Stimulated activated CD8-positive, alpha-beta memory T cell treated with anti-CD3 and anti-CD28 coated beads, Interleukin-15, amount 100 ng/mL, for 24 hours (primary cell): ENCODE data around the gene ITGAL.
"Not testable (repeated sequence)": the region's sequence is repeated elsewhere in the genome, so short reads cannot be mapped to it uniquely, and the experiment has no call there.

Experiments
- DNase-seq: peaks from one replicate; pipeline ENCODE4 v3.0.0-alpha.2; 2020; ENCODE audit warnings: low read depth

The ITGAL gene

DNA sequence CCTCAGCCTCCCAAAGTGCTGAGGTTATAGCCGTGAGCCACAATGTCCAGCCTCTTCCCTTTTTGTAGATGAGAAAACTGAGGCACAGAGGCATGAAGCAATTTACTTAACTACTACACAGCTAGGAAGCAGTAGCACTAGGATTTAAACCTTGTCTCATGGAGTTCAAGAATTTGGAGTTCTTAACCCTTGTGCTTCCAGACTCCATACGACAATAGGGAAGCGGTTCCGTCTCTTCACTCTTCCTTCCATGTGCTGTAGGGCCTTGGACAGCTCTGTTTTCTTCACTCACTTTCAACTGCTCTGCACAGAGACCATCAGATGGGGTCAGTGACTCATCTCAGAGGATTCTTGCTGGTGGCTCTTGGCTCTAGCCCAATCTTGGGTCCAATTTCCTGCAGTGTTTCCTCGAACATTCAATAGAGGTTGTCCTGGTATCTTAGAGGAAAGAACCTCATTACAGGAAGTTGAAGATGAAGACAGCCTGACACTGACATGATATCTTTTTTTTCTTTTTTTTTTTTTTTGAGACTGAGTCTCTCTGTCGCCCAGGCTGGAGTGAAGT is 19.3 kb downstream of the ITGAL start:
- DNase-seq = no peak

DNA sequence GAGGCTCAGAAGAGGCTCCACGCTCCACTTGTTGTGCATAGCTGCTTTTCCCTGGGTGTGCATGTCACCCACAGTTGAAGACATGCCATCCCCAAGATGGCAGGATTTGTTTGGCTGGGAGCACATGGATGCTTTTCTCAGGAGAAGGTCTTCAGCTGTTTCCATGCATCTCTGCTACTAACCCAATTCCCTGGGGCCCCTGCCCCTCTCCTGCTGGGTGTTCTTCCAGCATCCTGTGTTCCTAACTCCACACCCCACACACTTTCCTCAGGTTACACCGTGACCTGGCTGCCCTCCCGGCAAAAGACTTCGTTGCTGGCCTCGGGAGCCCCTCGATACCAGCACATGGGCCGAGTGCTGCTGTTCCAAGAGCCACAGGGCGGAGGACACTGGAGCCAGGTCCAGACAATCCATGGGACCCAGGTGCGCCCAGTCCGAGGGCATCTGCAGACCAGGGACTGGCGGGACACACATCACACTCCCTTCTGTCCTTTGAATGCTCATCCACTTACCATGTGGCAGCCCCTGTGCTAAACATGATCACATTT is 21.5 kb downstream of the ITGAL start:
- DNase-seq = no peak

DNA sequence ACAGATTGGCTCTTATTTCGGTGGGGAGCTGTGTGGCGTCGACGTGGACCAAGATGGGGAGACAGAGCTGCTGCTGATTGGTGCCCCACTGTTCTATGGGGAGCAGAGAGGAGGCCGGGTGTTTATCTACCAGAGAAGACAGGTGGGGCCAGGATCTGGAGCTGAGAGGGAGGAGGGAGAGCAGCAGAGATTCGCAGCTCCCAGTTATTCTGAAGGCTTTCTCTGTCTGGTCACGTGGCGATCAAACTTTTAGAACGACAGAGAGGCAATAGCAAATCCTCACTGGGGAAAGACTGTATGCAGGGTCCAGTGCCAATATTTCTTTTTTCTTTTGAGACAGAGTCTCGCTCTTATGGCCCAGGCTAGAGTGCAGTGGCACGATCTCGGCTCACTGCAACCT is 22.2 kb downstream of the ITGAL start:
- no peak for DNase-seq

DNA sequence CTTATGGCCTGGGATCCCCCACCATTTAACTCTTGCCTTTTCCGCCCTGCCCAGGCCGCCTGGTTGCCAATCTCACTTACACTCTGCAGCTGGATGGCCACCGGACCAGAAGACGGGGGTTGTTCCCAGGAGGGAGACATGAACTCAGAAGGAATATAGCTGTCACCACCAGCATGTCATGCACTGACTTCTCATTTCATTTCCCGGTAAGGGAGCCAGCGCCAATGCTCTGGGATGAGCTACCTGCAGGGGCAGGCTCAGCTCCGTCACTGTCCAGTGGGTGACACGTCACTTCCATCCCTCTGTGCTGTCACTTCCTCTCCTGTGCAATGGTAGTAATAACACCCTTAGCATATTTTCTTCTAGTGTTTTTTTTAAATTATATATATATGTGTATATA is 26.7 kb downstream of the ITGAL start:
- DNase-seq = no peak

DNA sequence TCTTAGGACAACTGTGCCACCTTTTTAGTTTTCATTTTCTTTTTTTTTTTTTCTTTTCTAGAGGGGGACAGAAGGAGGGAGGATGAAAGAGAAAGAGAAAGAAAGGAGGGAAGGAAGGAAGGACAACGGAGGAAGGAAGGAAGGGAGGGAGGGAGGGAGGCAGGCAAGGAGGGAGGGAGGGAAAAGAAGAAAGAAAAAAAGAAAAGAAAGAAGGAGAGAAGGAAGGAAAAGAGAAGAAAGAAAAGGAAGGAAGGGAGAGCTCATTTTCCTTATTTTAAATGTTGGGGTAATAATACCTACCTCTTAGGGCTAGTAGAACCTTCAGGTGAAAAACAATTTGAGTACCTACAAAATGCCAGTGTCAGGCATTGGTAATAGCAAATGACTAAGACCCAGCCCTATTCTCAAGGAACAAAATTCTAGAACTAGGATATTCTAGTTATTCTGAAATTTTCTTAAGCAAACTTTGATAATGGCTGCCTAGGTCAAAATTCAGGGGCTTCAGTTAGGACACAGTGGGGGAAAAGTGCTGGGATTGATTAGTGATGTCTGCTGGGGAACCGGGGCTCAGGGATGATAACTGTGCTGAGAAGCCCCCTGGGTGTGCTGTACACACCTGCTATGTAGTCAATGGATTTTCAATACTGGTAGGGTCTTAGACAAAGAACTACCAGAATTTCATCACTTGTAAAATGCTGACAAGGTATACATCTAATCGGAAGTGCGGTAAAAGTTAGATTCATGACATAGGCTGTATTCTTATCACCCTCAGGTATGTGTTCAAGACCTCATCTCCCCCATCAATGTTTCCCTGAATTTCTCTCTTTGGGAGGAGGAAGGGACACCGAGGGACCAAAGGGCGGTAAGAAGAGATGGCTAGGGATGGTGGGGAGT is 31.1 kb downstream of the ITGAL start:
- DNase-seq = no peak

DNA sequence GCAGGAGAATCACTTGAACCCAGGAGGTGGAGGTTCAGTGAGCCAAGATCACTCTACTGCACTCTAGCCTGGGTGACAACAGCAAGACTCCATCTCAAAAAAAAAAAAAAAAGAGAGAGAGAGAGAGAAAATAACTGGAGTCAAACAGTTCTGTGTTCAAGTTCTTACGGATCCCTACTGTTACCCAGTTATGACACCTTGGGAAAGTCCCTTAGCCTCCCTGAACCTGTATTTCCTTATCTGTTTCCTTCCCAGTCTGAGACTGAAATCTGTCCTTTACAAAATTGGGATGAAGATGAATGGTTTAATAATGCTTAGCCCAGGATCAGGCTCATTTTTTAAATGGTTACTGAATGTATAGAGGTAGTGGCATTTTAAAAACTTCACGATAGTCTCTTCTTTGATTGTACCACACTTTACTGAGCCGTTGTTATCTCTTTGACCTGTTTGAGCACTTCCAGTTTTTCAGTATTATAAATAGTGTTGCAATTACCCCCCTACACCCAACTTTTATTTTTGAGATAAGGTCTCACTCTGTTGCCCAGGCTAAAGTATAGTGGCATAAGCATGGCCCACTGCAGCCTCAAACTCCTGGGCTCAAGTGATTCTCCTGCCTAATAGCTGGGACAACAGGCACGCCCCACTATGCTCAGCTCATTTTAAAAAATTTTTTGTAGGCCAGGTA is 36.7 kb downstream of the ITGAL start:
- no peak for DNase-seq

DNA sequence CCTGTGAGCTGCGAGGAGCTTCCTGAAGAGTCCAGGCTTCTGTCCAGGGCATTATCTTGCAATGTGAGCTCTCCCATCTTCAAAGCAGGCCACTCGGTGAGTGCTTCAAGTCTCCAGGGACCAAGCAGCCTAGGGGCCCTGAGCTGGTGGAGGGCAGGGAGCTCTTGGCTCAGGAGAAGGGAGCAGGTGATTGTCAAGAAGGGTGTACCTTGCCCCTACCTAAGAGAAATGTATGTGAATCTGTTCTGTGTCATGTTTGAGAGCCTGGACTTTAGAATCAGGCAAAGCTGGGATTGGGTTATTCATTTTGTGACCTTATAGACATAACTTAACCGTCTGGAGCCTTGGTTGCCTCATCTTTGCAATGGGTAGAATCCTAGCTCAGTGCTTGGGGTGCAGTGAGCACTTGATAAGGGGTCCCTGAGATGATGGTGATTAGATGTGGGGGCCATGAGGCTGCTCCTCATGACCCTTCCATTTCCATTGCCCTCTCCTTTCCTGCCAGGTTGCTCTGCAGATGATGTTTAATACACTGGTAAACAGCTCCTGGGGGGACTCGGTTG is 37.9 kb downstream of the ITGAL start:
- DNase-seq = no peak

DNA sequence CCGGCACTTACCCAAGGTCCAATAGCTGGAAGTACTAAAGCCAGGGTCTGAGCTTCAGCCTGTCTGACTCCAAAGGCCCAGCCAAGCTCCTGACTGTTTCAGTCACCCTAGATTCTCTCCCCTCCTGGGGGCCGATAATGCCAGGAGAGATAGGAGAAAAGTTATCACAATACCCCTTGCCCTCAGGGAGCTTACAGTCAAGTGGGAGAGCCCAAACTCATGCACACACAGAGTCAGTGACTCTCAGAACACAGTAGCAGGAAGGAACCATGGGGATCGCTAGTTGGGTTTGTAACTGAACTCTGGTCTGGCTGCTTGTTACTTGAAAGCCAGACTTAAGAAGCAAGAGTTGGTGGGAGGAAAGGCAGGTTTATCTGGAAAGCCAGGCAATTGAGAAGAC is 39.0 kb downstream of the ITGAL start:
- no peak for DNase-seq

DNA sequence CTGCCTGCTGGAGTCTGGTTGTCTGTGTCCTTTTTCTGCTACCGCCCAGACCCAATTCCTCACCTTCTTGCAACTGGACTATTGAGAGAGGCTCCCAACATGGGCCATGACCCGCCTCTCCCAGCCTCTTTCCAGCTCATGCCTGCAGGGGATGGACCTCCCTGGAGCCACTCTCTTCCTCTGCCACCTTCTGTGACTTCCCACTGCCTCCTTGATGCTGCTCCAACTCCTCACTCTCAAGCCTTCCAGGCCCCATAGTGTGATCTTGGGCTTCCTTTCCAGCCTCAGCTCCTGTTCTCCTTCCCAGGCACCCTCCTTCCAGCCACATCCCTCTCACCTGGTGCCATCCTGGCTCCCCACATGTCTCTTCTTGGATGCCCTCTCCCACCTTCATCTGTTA is 42.7 kb downstream of the ITGAL start:
- no peak for DNase-seq

DNA sequence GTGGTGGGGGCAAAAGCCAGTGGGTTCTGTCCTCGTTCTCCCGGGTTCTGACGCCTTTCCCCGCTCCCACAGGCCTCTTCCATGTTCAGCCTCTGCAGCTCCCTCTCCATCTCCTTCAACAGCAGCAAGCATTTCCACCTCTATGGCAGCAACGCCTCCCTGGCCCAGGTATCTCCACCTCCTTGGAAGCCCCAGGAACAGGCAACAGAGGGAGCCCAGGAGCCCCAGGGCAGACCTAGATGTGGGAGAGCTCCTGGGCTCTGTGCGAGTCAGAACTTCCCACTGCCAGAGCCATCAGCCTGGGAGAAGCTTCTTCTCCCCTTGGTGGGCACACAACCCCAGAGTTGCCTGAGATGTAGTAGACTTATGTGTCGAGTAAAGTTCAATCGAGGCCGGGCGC is 46.0 kb downstream of the ITGAL start:
- DNase-seq = no peak

DNA sequence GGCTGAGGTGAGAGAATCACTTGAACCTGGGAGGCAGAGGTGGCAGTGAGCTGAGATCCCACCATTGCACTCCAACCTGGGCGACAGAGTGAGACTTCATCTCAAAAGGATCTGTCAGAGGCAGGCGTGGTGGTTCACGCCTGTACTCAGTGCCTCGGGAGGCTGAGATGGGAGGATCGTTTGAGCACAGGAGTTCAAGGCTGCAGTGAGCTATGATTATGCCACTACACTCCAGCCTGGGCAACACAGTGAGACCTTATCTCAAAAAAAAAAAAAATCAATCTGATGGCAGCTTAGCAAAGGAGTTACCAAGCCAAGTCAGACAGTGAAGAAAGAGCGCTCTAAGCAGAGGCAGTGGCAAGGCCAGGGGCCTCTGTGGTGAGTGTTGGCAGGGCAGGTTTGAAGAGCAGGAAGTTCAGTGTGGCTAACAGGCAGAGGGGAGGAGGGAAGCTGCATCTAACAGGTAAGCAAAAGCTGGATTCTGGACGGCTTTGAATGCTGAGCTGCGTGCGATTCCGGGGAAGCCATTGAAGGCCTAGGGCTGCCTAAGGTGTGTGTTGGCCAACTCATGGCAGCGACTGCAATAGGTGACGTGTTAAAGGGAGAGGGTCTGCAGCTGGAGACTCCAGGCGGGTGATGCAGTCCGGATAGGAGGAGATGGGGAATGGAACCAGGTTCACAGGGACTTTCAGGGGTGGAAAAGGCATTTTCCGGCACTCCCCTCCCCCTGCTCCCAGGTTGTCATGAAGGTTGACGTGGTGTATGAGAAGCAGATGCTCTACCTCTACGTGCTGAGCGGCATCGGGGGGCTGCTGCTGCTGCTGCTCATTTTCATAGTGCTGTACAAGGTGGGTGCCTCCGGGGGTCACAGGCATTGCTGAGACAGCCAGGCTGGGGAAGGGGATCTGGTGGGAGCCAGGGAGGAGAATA is 46.8 kb downstream of the ITGAL start:
- DNase-seq = no peak

DNA sequence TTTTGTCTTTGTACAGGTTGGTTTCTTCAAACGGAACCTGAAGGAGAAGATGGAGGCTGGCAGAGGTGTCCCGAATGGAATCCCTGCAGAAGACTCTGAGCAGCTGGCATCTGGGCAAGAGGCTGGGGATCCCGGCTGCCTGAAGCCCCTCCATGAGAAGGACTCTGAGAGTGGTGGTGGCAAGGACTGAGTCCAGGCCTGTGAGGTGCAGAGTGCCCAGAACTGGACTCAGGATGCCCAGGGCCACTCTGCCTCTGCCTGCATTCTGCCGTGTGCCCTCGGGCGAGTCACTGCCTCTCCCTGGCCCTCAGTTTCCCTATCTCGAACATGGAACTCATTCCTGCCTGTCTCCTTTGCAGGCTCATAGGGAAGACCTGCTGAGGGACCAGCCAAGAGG is 48.9 kb downstream of the ITGAL start:
- no peak for DNase-seq

DNA sequence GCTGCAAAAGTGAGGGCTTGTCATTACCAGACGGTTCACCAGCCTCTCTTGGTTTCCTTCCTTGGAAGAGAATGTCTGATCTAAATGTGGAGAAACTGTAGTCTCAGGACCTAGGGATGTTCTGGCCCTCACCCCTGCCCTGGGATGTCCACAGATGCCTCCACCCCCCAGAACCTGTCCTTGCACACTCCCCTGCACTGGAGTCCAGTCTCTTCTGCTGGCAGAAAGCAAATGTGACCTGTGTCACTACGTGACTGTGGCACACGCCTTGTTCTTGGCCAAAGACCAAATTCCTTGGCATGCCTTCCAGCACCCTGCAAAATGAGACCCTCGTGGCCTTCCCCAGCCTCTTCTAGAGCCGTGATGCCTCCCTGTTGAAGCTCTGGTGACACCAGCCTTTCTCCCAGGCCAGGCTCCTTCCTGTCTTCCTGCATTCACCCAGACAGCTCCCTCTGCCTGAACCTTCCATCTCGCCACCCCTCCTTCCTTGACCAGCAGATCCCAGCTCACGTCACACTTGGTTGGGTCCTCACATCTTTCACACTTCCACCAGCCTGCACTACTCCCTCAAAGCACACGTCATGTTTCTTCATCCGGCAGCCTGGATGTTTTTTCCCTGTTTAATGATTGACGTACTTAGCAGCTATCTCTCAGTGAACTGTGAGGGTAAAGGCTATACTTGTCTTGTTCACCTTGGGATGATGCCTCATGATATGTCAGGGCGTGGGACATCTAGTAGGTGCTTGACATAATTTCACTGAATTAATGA is 49.5 kb downstream of the ITGAL start:
- DNase-seq = no peak

DNA sequence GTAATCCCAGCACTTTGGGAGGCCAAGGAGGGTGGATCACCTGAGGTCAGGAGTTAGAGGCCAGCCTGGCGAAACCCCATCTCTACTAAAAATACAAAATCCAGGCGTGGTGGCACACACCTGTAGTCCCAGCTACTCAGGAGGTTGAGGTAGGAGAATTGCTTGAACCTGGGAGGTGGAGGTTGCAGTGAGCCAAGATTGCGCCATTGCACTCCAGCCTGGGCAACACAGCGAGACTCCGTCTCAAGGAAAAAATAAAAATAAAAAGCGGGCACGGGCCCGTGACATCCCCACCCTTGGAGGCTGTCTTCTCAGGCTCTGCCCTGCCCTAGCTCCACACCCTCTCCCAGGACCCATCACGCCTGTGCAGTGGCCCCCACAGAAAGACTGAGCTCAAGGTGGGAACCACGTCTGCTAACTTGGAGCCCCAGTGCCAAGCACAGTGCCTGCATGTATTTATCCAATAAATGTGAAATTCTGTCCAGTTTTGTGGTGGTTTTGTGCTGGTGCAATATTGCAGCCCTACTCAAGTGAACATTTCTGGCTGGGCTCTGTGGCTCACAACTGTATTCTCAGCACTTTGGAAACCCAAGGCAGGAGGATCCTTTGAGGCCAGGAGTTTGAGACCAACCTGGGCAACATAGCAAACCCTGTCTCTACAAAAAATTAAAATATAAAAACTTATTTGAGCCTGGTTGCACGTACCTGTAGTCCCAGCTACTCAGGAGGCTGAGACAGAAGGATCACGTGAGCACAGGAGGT is 50.3 kb downstream of the ITGAL start:
- DNase-seq = not testable (repeated sequence)

DNA sequence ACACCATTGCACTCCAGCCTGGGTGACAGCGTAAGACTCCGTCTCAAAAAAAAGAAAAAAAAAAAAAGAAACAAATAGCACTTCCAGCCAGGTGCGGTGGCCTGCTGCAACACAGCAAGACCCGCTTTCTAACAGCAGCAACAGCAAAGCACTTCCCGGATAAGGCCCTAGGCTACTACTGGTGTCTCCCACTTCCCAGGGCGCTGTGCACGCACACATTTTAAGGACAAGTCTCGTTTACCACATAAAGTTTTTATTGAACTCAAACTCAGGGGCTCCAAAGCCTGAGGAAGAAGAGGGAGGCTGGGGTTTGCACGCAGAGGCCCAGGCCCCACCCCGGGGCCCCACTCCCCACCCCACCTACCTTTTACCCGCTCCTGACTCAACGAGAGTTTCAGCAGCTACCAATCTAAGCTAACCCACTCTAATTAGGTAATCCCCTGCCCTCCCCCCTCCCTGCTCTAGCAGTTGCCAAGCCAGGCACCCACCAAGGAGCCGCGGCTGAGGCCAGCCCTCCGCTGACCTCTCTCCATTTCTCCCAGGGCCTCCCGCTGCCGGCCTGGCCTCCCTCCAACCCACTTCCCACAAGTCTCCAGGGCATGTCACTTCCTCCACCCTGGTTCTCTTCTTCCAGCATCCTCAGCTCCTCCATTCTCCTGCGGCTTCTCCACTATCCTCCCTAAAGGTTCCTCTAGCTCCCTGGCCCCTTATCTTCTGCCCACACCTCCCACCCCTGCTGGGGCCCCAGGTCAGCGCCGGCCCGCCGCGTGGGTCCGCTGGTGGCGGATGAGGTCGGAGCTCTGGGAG is 51.4 kb downstream of the ITGAL start:
- DNase-seq = no peak

DNA sequence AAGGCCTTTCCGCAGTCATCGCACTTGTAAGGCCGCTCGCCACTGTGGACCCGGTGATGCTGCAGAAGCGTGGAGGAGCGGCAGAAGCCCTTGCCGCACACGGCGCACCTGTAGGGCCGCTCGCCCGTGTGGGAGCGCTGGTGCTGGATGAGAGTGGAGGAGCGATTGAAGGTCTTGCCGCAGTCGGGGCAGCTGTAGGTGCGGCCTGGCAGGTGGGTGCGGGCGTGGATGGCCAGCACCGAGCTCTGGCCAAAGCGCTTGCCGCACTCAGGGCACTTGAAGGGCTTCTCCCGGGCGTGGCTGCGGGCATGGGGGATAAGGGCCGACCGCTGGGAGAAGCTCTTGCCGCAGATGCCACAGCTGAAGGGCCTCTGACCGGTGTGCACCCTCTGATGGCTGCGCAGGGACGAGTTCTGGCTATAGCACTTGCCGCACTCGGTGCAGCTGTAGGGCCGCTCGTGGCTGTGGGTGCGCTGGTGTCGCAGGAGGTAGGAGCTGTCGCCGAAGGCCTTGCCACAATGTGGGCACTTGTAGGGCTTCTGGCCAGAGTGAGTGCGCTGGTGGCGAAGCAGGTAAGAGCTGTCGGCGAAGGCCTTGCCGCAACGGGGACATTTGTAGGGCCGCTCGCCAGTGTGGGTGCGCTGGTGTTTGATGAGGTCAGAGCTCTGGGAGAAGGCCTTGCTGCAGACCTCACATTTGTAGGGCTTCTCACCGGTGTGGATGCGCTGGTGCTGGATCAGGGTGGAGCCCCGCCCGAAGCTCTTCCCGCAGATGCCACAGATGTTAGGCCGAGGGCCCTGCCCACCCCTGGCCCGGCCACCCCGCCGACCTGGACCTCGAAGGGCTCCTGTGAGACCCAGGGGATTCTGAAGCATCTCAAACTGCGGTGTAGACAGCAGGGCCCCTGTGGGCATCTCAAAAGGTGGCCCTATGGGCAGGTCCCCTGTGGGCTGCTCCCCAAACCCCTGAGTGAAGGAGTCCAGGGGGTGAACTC is 52.3 kb downstream of the ITGAL start:
- no peak for DNase-seq

DNA sequence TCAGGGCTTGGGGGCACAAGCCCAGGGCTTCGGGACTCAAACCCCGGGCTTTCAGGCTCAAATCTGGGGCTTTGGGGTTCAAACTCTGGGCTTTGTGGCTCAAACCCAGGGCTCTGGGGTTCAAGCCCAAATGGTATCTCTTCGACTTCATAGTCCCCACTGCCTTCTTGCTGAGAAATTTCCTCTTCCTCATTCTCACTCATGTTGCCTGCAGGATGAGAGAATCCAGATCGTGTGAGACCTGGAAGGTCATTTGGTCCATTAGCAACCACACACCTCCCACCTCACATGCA is 53.2 kb downstream of the ITGAL start:
- DNase-seq = no peak
